ENCODE data around the gene ADGRG2.

GRCh38 chrX:19133231-19133630, 11.0 kb upstream of the ADGRG2 start:
- TF ChIP-seq EP300 (conservative IDR thresholded peaks at IDR 0.05; ENCODE audit: poor library complexity, severe bottlenecking), result no peak
- no peak for TF ChIP-seq RAD21 (conservative IDR thresholded peaks at IDR 0.05)
